H9 (cell line): ENCODE data around the gene ZCCHC7. TPM values are rescaled to one million over a fixed set of nuclear protein-coding genes. Genes with fewer than 3 reads are reported as not detected.

Experiments
- DNase-seq: peaks from one replicate; pipeline ENCODE4 v3.0.0-alpha.2; 2017
- H2AFZ ChIP-seq: one replicate; pipeline ENCODE4 v1.6.1; 2013; ENCODE audit warnings: mild to moderate bottlenecking, low read length, control low read depth, moderate library complexity
- H2AK5ac ChIP-seq: 2 replicates; pipeline ENCODE4 v1.6.1; 2013; ENCODE audit warnings: low read length, control low read depth, mixed read lengths; ENCODE audit not compliant: insufficient read length
- H2BK120ac ChIP-seq: one replicate; pipeline ENCODE4 v1.6.1; 2013; ENCODE audit warnings: low read depth, mild to moderate bottlenecking, low read length, control low read depth, inconsistent platforms; ENCODE audit not compliant: poor library complexity, severe bottlenecking
- H2BK12ac ChIP-seq: 2 replicates; pipeline ENCODE4 v1.6.1; 2013; ENCODE audit warnings: low read length, control low read depth, mixed read lengths, low read depth; ENCODE audit not compliant: insufficient read length
- H2BK15ac ChIP-seq: 2 replicates; pipeline ENCODE4 v1.6.1; 2013; ENCODE audit warnings: low read depth, low read length, control low read depth
- H2BK20ac ChIP-seq: one replicate; pipeline ENCODE4 v1.6.1; 2013; ENCODE audit warnings: low read depth, mild to moderate bottlenecking, low read length, control low read depth, inconsistent platforms; ENCODE audit not compliant: poor library complexity, severe bottlenecking
- H2BK5ac ChIP-seq: 2 replicates; pipeline ENCODE4 v1.6.1; 2013; ENCODE audit warnings: low read length, control low read depth, mixed read lengths; ENCODE audit not compliant: insufficient read length
- H3K14ac ChIP-seq: 2 replicates; pipeline ENCODE4 v1.6.1; 2013; ENCODE audit warnings: low read length, control low read depth; ENCODE audit not compliant: insufficient read depth
- H3K18ac ChIP-seq: 2 replicates; pipeline ENCODE4 v1.6.1; 2013; ENCODE audit warnings: low read depth, mild to moderate bottlenecking, mixed read lengths, low read length, control low read depth; ENCODE audit not compliant: insufficient read length
- H3K23ac ChIP-seq: 2 replicates; pipeline ENCODE4 v1.6.1; 2013; ENCODE audit warnings: low read length, control low read depth, mixed read lengths, low read depth; ENCODE audit not compliant: insufficient read length
- H3K23me2 ChIP-seq: 2 replicates; pipeline ENCODE4 v1.6.1; 2013; ENCODE audit warnings: low read depth, mild to moderate bottlenecking, mixed read lengths, low read length, control low read depth; ENCODE audit not compliant: insufficient read length, poor library complexity, severe bottlenecking
- H3K27ac ChIP-seq: 2 replicates; pipeline ENCODE4 v1.5.1; 2013; ENCODE audit warnings: low read length, control low read depth, mixed read lengths, low read depth; ENCODE audit not compliant: insufficient read length
- H3K27me3 ChIP-seq: 2 replicates; pipeline ENCODE4 v1.6.1; 2013; ENCODE audit warnings: low read length, control low read depth, inconsistent platforms; ENCODE audit not compliant: insufficient read depth
- H3K4ac ChIP-seq: 2 replicates; pipeline ENCODE4 v1.6.1; 2013; ENCODE audit warnings: low read depth, mild to moderate bottlenecking, control low read depth, inconsistent platforms, low read length, moderate library complexity
- H3K4me1 ChIP-seq: 2 replicates; pipeline ENCODE4 v1.6.1; 2013; ENCODE audit warnings: low read length, control low read depth, inconsistent platforms; ENCODE audit not compliant: insufficient read depth
- H3K4me2 ChIP-seq: 2 replicates; pipeline ENCODE4 v1.6.1; 2013; ENCODE audit warnings: low read length, control low read depth, mixed read lengths; ENCODE audit not compliant: insufficient read length, insufficient read depth
- H3K56ac ChIP-seq: 2 replicates; pipeline ENCODE4 v1.6.1; 2013; ENCODE audit warnings: low read depth, mild to moderate bottlenecking, mixed read lengths, low read length, control low read depth; ENCODE audit not compliant: insufficient read length
- H3K79me1 ChIP-seq: 2 replicates; pipeline ENCODE4 v1.6.1; 2013; ENCODE audit warnings: low read depth, mild to moderate bottlenecking, moderate library complexity, low read length, control low read depth, inconsistent platforms; ENCODE audit not compliant: insufficient read depth, poor library complexity, severe bottlenecking
- H3K79me2 ChIP-seq: 2 replicates; pipeline ENCODE4 v1.6.1; 2013; ENCODE audit warnings: low read length, control low read depth, inconsistent platforms; ENCODE audit not compliant: insufficient read depth
- H3K9ac ChIP-seq: 2 replicates; pipeline ENCODE4 v1.6.1; 2013; ENCODE audit warnings: low read length, control low read depth, mixed read lengths; ENCODE audit not compliant: insufficient read length; ENCODE audit errors: extremely low read depth
- H3K9me3 ChIP-seq: one replicate; pipeline ENCODE4 v1.6.1; 2013; ENCODE audit warnings: low read depth, low read length, inconsistent platforms; ENCODE audit not compliant: control insufficient read depth
- H3T11ph ChIP-seq: one replicate; pipeline ENCODE4 v1.6.1; 2013; ENCODE audit warnings: mild to moderate bottlenecking, low read length, control low read depth, inconsistent platforms
- H4K20me1 ChIP-seq: one replicate; pipeline ENCODE4 v1.6.1; 2013; ENCODE audit not compliant: control insufficient read depth, insufficient read length, insufficient read depth
- H4K5ac ChIP-seq: 2 replicates; pipeline ENCODE4 v1.6.1; 2013; ENCODE audit warnings: low read depth, mild to moderate bottlenecking, mixed read lengths, low read length, control low read depth; ENCODE audit not compliant: insufficient read length
- H4K8ac ChIP-seq: replicated peaks from 2 replicates; pipeline ENCODE4 v1.6.1; 2013; ENCODE audit warnings: low read length, control low read depth, mixed read lengths, low read depth; ENCODE audit not compliant: insufficient read length
- H4K91ac ChIP-seq: 2 replicates; pipeline ENCODE4 v1.6.1; 2013; ENCODE audit warnings: low read depth, mild to moderate bottlenecking, moderate library complexity, mixed read lengths, low read length, control low read depth; ENCODE audit not compliant: insufficient read length
- H3K27ac Mint-ChIP-seq, 3 experiments: 2 replicates in 2 of 3; 3 replicates in 1 of 3; pipeline ENCODE4 v1.8.0; 2020 to 2021; ENCODE audit warnings: mixed read lengths in 3 of 3, mild to moderate bottlenecking in 1 of 3, moderate library complexity in 1 of 3
- H3K27me3 Mint-ChIP-seq: 2 replicates; pipeline ENCODE4 v1.8.0; 2021; ENCODE audit warnings: low read depth, mild to moderate bottlenecking, moderate library complexity, mixed read lengths
- H3K36me3 Mint-ChIP-seq, 3 experiments: 2 replicates in 2 of 3; 3 replicates in 1 of 3; pipeline ENCODE4 v1.8.0; 2020 to 2021; ENCODE audit warnings: low read depth in 3 of 3, mixed read lengths in 3 of 3; ENCODE audit not compliant: insufficient read depth in 1 of 3
- H3K4me1 Mint-ChIP-seq, 2 experiments: 2 replicates each; pipeline ENCODE4 v1.8.0; 2020; ENCODE audit warnings: mixed read lengths in 2 of 2
- H3K4me3 Mint-ChIP-seq, 2 experiments: 2 replicates in 1 of 2; 3 replicates in 1 of 2; pipeline ENCODE4 v1.8.0; 2020 to 2021; ENCODE audit warnings: mild to moderate bottlenecking in 2 of 2, mixed read lengths in 2 of 2, moderate library complexity in 1 of 2
- H3K9me3 Mint-ChIP-seq, 2 experiments: 2 replicates in 1 of 2; 3 replicates in 1 of 2; pipeline ENCODE4 v1.8.0; 2020; ENCODE audit warnings: mild to moderate bottlenecking in 2 of 2, mixed read lengths in 2 of 2, moderate library complexity in 1 of 2
- CTCF ChIP-seq: fragments of 200-600 bp; sonication (generic); conservative IDR thresholded peaks from 3 replicates; pipeline ENCODE4 v1.8.0; 2021; ENCODE audit warnings: antibody characterized with exemption, mild to moderate bottlenecking
- WGBS: extraction: QIAGEN DNeasy Blood & Tissue Kit; methylation state at CpG from one replicate; pipeline ENCODE4 v1.1.7; 2013; ENCODE audit warnings: missing lambda C conversion rate, low lambda C conversion rate, mixed read lengths; ENCODE audit not compliant: insufficient read length; ENCODE audit errors: extremely low coverage; 5-methylcytosine and 5-hydroxymethylcytosine counted together
- total RNA-seq: library from RNA; stranded (reverse); gene quantifications from 2 replicates; pipeline ENCODE4 v1.2.1, GENCODE V29; 2021

Gene ZCCHC7
- total RNA-seq, 1 experiment from 2014 or later: 20.3 TPM

GRCh38 chr9:37283730-37284325, 163.5 kb downstream of the ZCCHC7 start:
- WGBS: no CpG with 5 or more reads among the region's 6 CpGs
- no peak for DNase-seq

More at GRCh38 chr9:37283730-37284325, 163.5 kb downstream of the ZCCHC7 start:
- Histone ChIP-seq H3K23me2 (no peaks in the 10 kb centered on the region), H3K18ac (no peak overlapping the region), H3K79me1 (no peaks in the 10 kb centered on the region), H2BK12ac (no peak overlapping the region), H3K23ac (no peak overlapping the region), H3T11ph (no peak overlapping the region), H3K9ac (no peak overlapping the region), H2BK5ac (no peak overlapping the region), H3K79me2 (no peaks in the 10 kb centered on the region), H3K4me1 (no peaks in the 10 kb centered on the region), H4K20me1 (no peaks in the 10 kb centered on the region), H3K14ac (no peak overlapping the region), H3K4ac (no peak overlapping the region), H2BK20ac (no peak overlapping the region), H2BK15ac (no peak overlapping the region), H2AFZ (no peak overlapping the region), H4K91ac (no peak overlapping the region), H3K27ac (no peak overlapping the region), H2AK5ac (no peak overlapping the region), H3K9me3 (no peaks in the 10 kb centered on the region), H4K8ac (no peak overlapping the region), H3K4me2 (no peak overlapping the region), H3K27me3 (no peaks in the 10 kb centered on the region), H3K56ac (no peak overlapping the region), H4K5ac (no peak overlapping the region), H2BK120ac (no peak overlapping the region)
- 0 out of 5 replicates have a peak overlapping the region, but pooled peaks of 1 of the 2 experiments have one; percentile 5 for H3K4me3 Mint-ChIP-seq
- peaks cover 12 to 17% of the 10 kb centered on the region in 2 experiments for H3K4me1 Mint-ChIP-seq
- no peak for TF ChIP-seq CTCF
- H3K9me3 Mint-ChIP-seq: no peaks in the 10 kb centered on the region; a peak in 1 of 5 replicates
- H3K27ac Mint-ChIP-seq: peak overlapping the region in 1 of 3 experiments; percentile 55; a peak in 2 of 7 replicates
- no peaks in the 10 kb centered on the region for H3K36me3 Mint-ChIP-seq
- H3K27me3 Mint-ChIP-seq: no peaks in the 10 kb centered on the region
